IMR-90 (cell line): ENCODE results near the gene TRIO. TPM values are rescaled to one million over a fixed set of nuclear protein-coding genes. Genes with fewer than 3 reads are reported as not detected.

ENCODE experiments used
- ATAC-seq: fragments of 200-7000 bp; cut with Tn5 transposase; 2 replicates; pipeline ENCODE4 v1.9.1; 2020; ENCODE audit warnings: low read depth, mild to moderate bottlenecking, moderate library complexity
- BruUV-seq: library from RNA; stranded (reverse); fragments of 400-500 nt; replicated peaks from 2 replicates; lab custom pipeline; 2021; lab: Mats Ljungman, UMichigan
- CTCF ChIA-PET: fragments of 300-600 bp; formaldehyde crosslinking; extraction: SDS; loops from one replicate; lab custom pipeline; 2021; ENCODE audit warnings: antibody characterized with exemption; lab: Yijun Ruan, JAX
- POLR2A ChIA-PET: fragments of 300-600 bp; sonication (Branson Sonifier 250); formaldehyde crosslinking; loops from one replicate; lab custom pipeline; 2022; ENCODE audit warnings: antibody characterized with exemption; ENCODE audit not compliant: unreplicated experiment; lab: Charles Lee
- DNase-seq: peaks from one replicate; pipeline ENCODE4 v3.0.0; 2013
- H2AFZ ChIP-seq: replicated peaks from 2 replicates; pipeline ENCODE3; 2013; ENCODE audit warnings: low read length, mild to moderate bottlenecking; ENCODE audit not compliant: poor library complexity
- H2AK5ac ChIP-seq: 2 replicates; pipeline ENCODE4 v1.6.1; 2013; ENCODE audit warnings: low read depth, low read length, inconsistent platforms
- H2AK9ac ChIP-seq: replicated peaks from 2 replicates; pipeline ENCODE3; 2013; ENCODE audit warnings: mild to moderate bottlenecking, low read depth, low read length, moderate library complexity; ENCODE audit not compliant: poor library complexity
- H2BK120ac ChIP-seq: 2 replicates; pipeline ENCODE4 v1.6.1; 2013; ENCODE audit warnings: low read depth, low read length, inconsistent platforms
- H2BK15ac ChIP-seq: 3 replicates; pipeline ENCODE4 v1.6.1; 2013; ENCODE audit warnings: low read depth, low read length, inconsistent platforms
- H2BK20ac ChIP-seq: 2 replicates; pipeline ENCODE4 v1.6.1; 2013; ENCODE audit warnings: low read depth, mild to moderate bottlenecking, inconsistent platforms, low read length, moderate library complexity
- H2BK5ac ChIP-seq: 2 replicates; pipeline ENCODE4 v1.6.1; 2013; ENCODE audit warnings: mild to moderate bottlenecking, low read depth, low read length, inconsistent platforms; ENCODE audit not compliant: poor library complexity, severe bottlenecking
- H3K14ac ChIP-seq: replicated peaks from 2 replicates; pipeline ENCODE4 v1.6.1; 2013; ENCODE audit warnings: low read depth, low read length, inconsistent platforms
- H3K18ac ChIP-seq: 2 replicates; pipeline ENCODE4 v1.6.1; 2013; ENCODE audit warnings: low read depth, low read length, control low read depth
- H3K23ac ChIP-seq: 2 replicates; pipeline ENCODE4 v1.6.1; 2013; ENCODE audit warnings: low read depth, low read length, inconsistent platforms
- H3K27ac ChIP-seq: 2 replicates; pipeline ENCODE4 v1.5.1; 2013; ENCODE audit warnings: mild to moderate bottlenecking, control low read depth, low read length; ENCODE audit not compliant: insufficient read depth
- H3K27me3 ChIP-seq: 2 replicates; pipeline ENCODE4 v1.6.1; 2013; ENCODE audit warnings: low read length; ENCODE audit not compliant: control insufficient read depth, insufficient read depth
- H3K36me3 ChIP-seq: 2 replicates; pipeline ENCODE4 v1.6.1; 2013; ENCODE audit warnings: low read length, mixed read lengths; ENCODE audit not compliant: control insufficient read depth, insufficient read depth
- H3K4ac ChIP-seq: 2 replicates; pipeline ENCODE4 v1.6.1; 2013; ENCODE audit warnings: low read depth, low read length, inconsistent platforms
- H3K4me1 ChIP-seq: 2 replicates; pipeline ENCODE4 v1.6.1; 2013; ENCODE audit warnings: low read length, mixed read lengths; ENCODE audit not compliant: control insufficient read depth, insufficient read depth
- H3K4me2 ChIP-seq: 2 replicates; pipeline ENCODE4 v1.6.1; 2013; ENCODE audit warnings: low read depth, mild to moderate bottlenecking, control low read depth, low read length, moderate library complexity
- H3K4me3 ChIP-seq: 2 replicates; pipeline ENCODE4 v1.5.1; 2013; ENCODE audit warnings: low read depth, mild to moderate bottlenecking, control low read depth, low read length, moderate library complexity; ENCODE audit not compliant: insufficient read depth
- H3K56ac ChIP-seq: 2 replicates; pipeline ENCODE4 v1.6.1; 2013; ENCODE audit warnings: low read length, inconsistent platforms; ENCODE audit not compliant: insufficient read depth; ENCODE audit errors: extremely low read depth
- H3K79me1 ChIP-seq, 2 experiments: 2 replicates each; pipeline ENCODE4 v1.6.1; 2013; ENCODE audit warnings: low read length in 2 of 2, inconsistent platforms in 1 of 2, low read depth in 1 of 2
- H3K9ac ChIP-seq: 2 replicates; pipeline ENCODE4 v1.6.1; 2013; ENCODE audit warnings: low read depth, low read length, control low read depth
- H3K9me1 ChIP-seq: 2 replicates; pipeline ENCODE4 v1.6.1; 2013; ENCODE audit warnings: low read length, inconsistent platforms; ENCODE audit not compliant: insufficient read depth
- H3K9me3 ChIP-seq: 2 replicates; pipeline ENCODE4 v1.6.1; 2013; ENCODE audit warnings: low read length; ENCODE audit not compliant: control insufficient read depth, insufficient read depth
- H4K20me1 ChIP-seq: 2 replicates; pipeline ENCODE4 v1.6.1; 2013; ENCODE audit warnings: low read length, inconsistent platforms; ENCODE audit not compliant: insufficient read depth
- H4K5ac ChIP-seq: 2 replicates; pipeline ENCODE4 v1.6.1; 2013; ENCODE audit warnings: mild to moderate bottlenecking, low read depth, low read length, control low read depth
- H4K8ac ChIP-seq, 2 experiments: 2 replicates each; pipeline ENCODE4 v1.6.1; 2013; ENCODE audit warnings: low read depth in 2 of 2, low read length in 2 of 2, control low read depth in 1 of 2, inconsistent platforms in 1 of 2
- H4K91ac ChIP-seq: 2 replicates; pipeline ENCODE4 v1.6.1; 2013; ENCODE audit warnings: low read depth, low read length, inconsistent platforms; ENCODE audit not compliant: insufficient read depth
- BHLHE40 ChIP-seq: fragments of 150-350 bp; IDR thresholded peaks from 2 replicates; pipeline ENCODE4 v1.6.1; 2016; ENCODE audit warnings: mild to moderate bottlenecking, low read depth, low read length
- CEBPB ChIP-seq: IDR thresholded peaks from 2 replicates; pipeline ENCODE4 v1.6.1; 2012; ENCODE audit warnings: low read depth, low read length, improper control_type of control experiment
- CHD1 ChIP-seq: IDR thresholded peaks from 2 replicates; pipeline ENCODE4 v1.6.1; 2012; ENCODE audit warnings: low read depth, low read length, improper control_type of control experiment
- FOS ChIP-seq: fragments of 150-350 bp; IDR thresholded peaks from 2 replicates; pipeline ENCODE4 v1.6.1; 2016; ENCODE audit warnings: low read depth, low read length
- MAFK ChIP-seq: IDR thresholded peaks from 2 replicates; pipeline ENCODE4 v1.6.1; 2012; ENCODE audit warnings: low read depth, low read length, improper control_type of control experiment
- MAZ ChIP-seq: IDR thresholded peaks from 2 replicates; pipeline ENCODE4 v1.6.1; 2012; ENCODE audit warnings: low read depth, mild to moderate bottlenecking, low read length, improper control_type of control experiment, moderate library complexity, borderline replicate concordance
- MXI1 ChIP-seq: IDR thresholded peaks from 2 replicates; pipeline ENCODE4 v1.6.1; 2012; ENCODE audit warnings: low read depth, mild to moderate bottlenecking, low read length, moderate library complexity, borderline replicate concordance
- NFE2L2 ChIP-seq: fragments of 150-350 bp; IDR thresholded peaks from 2 replicates; pipeline ENCODE4 v1.6.1; 2016; ENCODE audit warnings: low read depth, mild to moderate bottlenecking, low read length
- POLR2A ChIP-seq: IDR thresholded peaks from 2 replicates; pipeline ENCODE4 v1.6.1; 2012; ENCODE audit warnings: mild to moderate bottlenecking, low read depth, low read length
- RAD21 ChIP-seq: IDR thresholded peaks from 2 replicates; pipeline ENCODE4 v1.6.1; 2012; ENCODE audit warnings: low read length, improper control_type of control experiment
- RCOR1 ChIP-seq: IDR thresholded peaks from 2 replicates; pipeline ENCODE4 v1.6.1; 2012; ENCODE audit warnings: mild to moderate bottlenecking, low read length, improper control_type of control experiment; ENCODE audit not compliant: insufficient replicate concordance
- RFX5 ChIP-seq: IDR thresholded peaks from 2 replicates; pipeline ENCODE4 v1.8.0; 2012; ENCODE audit warnings: low read depth, mild to moderate bottlenecking, low read length, moderate library complexity
- SMC3 ChIP-seq: fragments of 150-350 bp; IDR thresholded peaks from 2 replicates; pipeline ENCODE4 v1.6.1; 2016; ENCODE audit warnings: low read depth, mild to moderate bottlenecking, antibody characterized with exemption, low read length, moderate library complexity
- WGBS, 2 experiments: methylation state at CpG; one replicate each; pipeline versions ENCODE4 v1.1.5 to v1.1.7; 2013; ENCODE audit warnings: missing lambda C conversion rate in 2 of 2; ENCODE audit not compliant: insufficient read length in 1 of 2; ENCODE audit errors: extremely low coverage in 2 of 2; 5-methylcytosine and 5-hydroxymethylcytosine counted together
- dilution Hi-C: fragments of 300-500 bp; cut with HindIII; formaldehyde crosslinking; loops from one replicate; pipeline ENCODE4 v1.14.3; 2018; ENCODE audit warnings: low sequenced_read_pairs; ENCODE audit not compliant: unreplicated experiment
- in situ Hi-C: fragments of 300-500 bp; cut with MboI; formaldehyde crosslinking; loops from 3 replicates; pipeline ENCODE4 v1.14.3; 2019; ENCODE audit warnings: low sequenced_read_pairs, inconsistent platforms, mixed read lengths
- intact Hi-C: fragments of 100-400 bp; cut with micrococcal nuclease; formaldehyde crosslinking; loops from 2 replicates; pipeline ENCODE4 v1.10.0; 2022
- polyA plus RNA-seq, 3 experiments: library from polyadenylated mRNA; depleted of rRNA; stranded (reverse); fragments of >200 nt; gene quantifications; 2 replicates each; pipeline ENCODE4 v1.2.3, GENCODE V29; 2012; ENCODE audit warnings: low replicate concordance in 1 of 3
- total RNA-seq: library from RNA; depleted of rRNA; stranded (reverse); fragments of >200 nt; gene quantifications from 2 replicates; pipeline ENCODE4 v1.2.3, GENCODE V29; 2012
- TF ChIP-seq, protein P1 (sequence below): fragments of 150-350 bp; IDR thresholded peaks from 2 replicates; pipeline ENCODE4 v1.6.1; 2017; ENCODE audit warnings: mild to moderate bottlenecking, antibody characterized with exemption, low read length, low read depth
- TF ChIP-seq, protein P2 (sequence below): fragments of 150-350 bp; IDR thresholded peaks from 2 replicates; pipeline ENCODE4 v1.6.1; 2016; ENCODE audit warnings: low read depth, mild to moderate bottlenecking, low read length, moderate library complexity, borderline replicate concordance
- TF ChIP-seq, protein P3 (sequence below): conservative IDR thresholded peaks from 2 replicates; pipeline ENCODE4 v1.5.1; 2012; ENCODE audit warnings: mild to moderate bottlenecking, low read depth, low read length, improper control_type of control experiment

The TRIO gene
- total and polyA plus RNA-seq, 2 of the 4 experiments (the other 2 are of a cell fraction), result 206 to 522 TPM

DNA sequence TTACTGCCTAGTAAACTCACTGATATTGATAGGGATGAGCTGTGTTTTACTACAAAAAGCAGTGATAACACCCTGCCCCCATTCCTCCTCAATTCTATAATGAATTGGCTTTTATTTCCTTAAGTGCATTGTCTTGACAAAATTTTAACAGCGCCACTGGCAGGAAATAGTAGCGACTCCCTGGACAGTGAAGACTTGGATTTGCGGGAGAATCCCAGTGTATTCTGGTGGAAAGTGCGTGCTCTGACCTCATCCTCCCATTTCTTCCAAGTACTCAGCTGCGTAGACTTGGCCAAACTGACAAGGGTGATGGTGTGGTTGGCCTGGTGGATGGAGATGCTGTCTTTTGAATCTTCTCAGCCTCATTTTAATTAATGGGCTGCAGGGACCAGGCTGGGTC is 5.3 kb downstream of the TRIO start:
- no peak for TF ChIP-seq MAZ
- no peak for TF ChIP-seq RCOR1
- TF ChIP-seq FOS, result no peak
- TF ChIP-seq RAD21, result no peak
- TF ChIP-seq MAFK, result no peak
- TF ChIP-seq, protein P1, sequence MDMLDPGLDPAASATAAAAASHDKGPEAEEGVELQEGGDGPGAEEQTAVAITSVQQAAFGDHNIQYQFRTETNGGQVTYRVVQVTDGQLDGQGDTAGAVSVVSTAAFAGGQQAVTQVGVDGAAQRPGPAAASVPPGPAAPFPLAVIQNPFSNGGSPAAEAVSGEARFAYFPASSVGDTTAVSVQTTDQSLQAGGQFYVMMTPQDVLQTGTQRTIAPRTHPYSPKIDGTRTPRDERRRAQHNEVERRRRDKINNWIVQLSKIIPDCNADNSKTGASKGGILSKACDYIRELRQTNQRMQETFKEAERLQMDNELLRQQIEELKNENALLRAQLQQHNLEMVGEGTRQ, result no peak
- TF ChIP-seq NFE2L2, result no peak
- no peak for TF ChIP-seq MXI1
- TF ChIP-seq CEBPB, result no peak
- no peak for TF ChIP-seq CHD1
- no peak for TF ChIP-seq SMC3
- TF ChIP-seq, protein P2, sequence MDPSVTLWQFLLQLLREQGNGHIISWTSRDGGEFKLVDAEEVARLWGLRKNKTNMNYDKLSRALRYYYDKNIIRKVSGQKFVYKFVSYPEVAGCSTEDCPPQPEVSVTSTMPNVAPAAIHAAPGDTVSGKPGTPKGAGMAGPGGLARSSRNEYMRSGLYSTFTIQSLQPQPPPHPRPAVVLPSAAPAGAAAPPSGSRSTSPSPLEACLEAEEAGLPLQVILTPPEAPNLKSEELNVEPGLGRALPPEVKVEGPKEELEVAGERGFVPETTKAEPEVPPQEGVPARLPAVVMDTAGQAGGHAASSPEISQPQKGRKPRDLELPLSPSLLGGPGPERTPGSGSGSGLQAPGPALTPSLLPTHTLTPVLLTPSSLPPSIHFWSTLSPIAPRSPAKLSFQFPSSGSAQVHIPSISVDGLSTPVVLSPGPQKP, result no peak
- no peak for TF ChIP-seq RFX5
- TF ChIP-seq BHLHE40, result no peak
- TF ChIP-seq, protein P3, sequence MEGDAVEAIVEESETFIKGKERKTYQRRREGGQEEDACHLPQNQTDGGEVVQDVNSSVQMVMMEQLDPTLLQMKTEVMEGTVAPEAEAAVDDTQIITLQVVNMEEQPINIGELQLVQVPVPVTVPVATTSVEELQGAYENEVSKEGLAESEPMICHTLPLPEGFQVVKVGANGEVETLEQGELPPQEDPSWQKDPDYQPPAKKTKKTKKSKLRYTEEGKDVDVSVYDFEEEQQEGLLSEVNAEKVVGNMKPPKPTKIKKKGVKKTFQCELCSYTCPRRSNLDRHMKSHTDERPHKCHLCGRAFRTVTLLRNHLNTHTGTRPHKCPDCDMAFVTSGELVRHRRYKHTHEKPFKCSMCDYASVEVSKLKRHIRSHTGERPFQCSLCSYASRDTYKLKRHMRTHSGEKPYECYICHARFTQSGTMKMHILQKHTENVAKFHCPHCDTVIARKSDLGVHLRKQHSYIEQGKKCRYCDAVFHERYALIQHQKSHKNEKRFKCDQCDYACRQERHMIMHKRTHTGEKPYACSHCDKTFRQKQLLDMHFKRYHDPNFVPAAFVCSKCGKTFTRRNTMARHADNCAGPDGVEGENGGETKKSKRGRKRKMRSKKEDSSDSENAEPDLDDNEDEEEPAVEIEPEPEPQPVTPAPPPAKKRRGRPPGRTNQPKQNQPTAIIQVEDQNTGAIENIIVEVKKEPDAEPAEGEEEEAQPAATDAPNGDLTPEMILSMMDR, result no peak
- TF ChIP-seq POLR2A, result no peak
- Histone ChIP-seq H2AK9ac (peak overlapping the region; percentile 66), H3K4me1 (peaks cover 27% of the 10 kb centered on the region), H2AFZ (peak overlapping the region; percentile 23), H3K79me1 (0 out of 4 replicates have a peak, but pooled peaks cover 0 to 2% of the 10 kb centered on the region in 2 experiments), H3K4me2 (peak overlapping the region; percentile 69), H2AK5ac (peak overlapping the region; percentile 96), H3K18ac (peak overlapping the region; percentile 33), H2BK15ac (peak overlapping the region; percentile 25; the same call in 1 of the 3 replicates), H3K27ac (peak overlapping the region; percentile 84), H4K5ac (peak overlapping the region; percentile 83; the same call in 1 of the 2 replicates), H3K56ac (peak overlapping the region; percentile 46; the same call in 1 of the 2 replicates), H3K27me3 (no peaks in the 10 kb centered on the region), H3K9ac (peak overlapping the region; percentile 28), H4K8ac (peak overlapping the region; percentile 27 to 79; a peak in 3 of 4 replicates), H3K4me3 (no peak overlapping the region), H4K91ac (peak overlapping the region; percentile 60), H2BK5ac (peak overlapping the region; percentile 99), H3K36me3 (peaks cover 26% of the 10 kb centered on the region), H3K4ac (peak overlapping the region; percentile 74), H2BK20ac (peak overlapping the region; percentile 53), H4K20me1 (peaks cover 80% of the 10 kb centered on the region), H2BK120ac (peak overlapping the region; percentile 51), H3K9me1 (peaks cover 14% of the 10 kb centered on the region), H3K14ac (peak overlapping the region; percentile 68), H3K23ac (peak overlapping the region; percentile 88; the same call in 1 of the 2 replicates), H3K9me3 (no peaks in the 10 kb centered on the region)
- DNase-seq (no peak), ATAC-seq (no peak)
- BruUV-seq, result no TSS peak
- intact Hi-C loops, result no loop called here
- in situ Hi-C loops, result no loop called here
- dilution Hi-C loops, result no loop called here
- ChIA-PET CTCF (interaction anchor here (0.6 to 1.7 kb wide), 3 partner anchors 14 to 122 kb away, joined by 3 to 4 read pairs (median 4); no protein-coding TSS in a partner anchor), POLR2A (interaction anchor here (0.7 kb wide), 2 partner anchors 40 to 128 kb away, joined by 3 read pairs; no protein-coding TSS in a partner anchor)
- no CpG with 5 or more reads among the region's 5 CpGs for WGBS, 2 experiments
